HepG2 (cell line): ENCODE measurements around the gene ISG20. TPM values are rescaled to one million over a fixed set of nuclear protein-coding genes. Genes with fewer than 3 reads are reported as not detected.

Experiments
- ATAC-seq: fragments of 200-7000 bp; cut with Tn5 transposase; 3 replicates; pipeline ENCODE4 v1.9.1; 2020; ENCODE audit warnings: mild to moderate bottlenecking, moderate library complexity
- BruUV-seq: library from RNA; stranded (reverse); fragments of 400-500 nt; replicated peaks from 2 replicates; lab custom pipeline; 2021; lab: Mats Ljungman, UMichigan
- CTCF ChIA-PET: fragments of 300-600 bp; formaldehyde crosslinking; extraction: SDS; loops from one replicate; lab custom pipeline; 2021; ENCODE audit warnings: low total read pairs, inconsistent platforms, low intra/inter-chr PET ratio; lab: Yijun Ruan, JAX
- POLR2A ChIA-PET: fragments of 350-600 bp; sonication (Branson Sonifier 250); formaldehyde crosslinking; loops from one replicate; lab custom pipeline; 2020; ENCODE audit warnings: antibody characterized with exemption, inconsistent platforms; lab: Yijun Ruan, JAX
- DNase-seq: peaks from one replicate; pipeline ENCODE4 v3.0.0-alpha.2; 2015; ENCODE audit warnings: low spot score
- FAIRE-seq: peaks from 3 replicates; lab custom pipeline; 2011; peaks lifted over from hg19 to GRCh38; lab: Jason Lieb, UNC
- H2AFZ ChIP-seq: one replicate; pipeline ENCODE4 v1.6.1; 2011; ENCODE audit warnings: low read length, inconsistent platforms
- H3K27ac ChIP-seq: fragments of 300-600 bp; 3 replicates; pipeline ENCODE4 v1.8.0; 2011; ENCODE audit warnings: mixed run types, mild to moderate bottlenecking, mixed read lengths, low read length, inconsistent platforms; ENCODE audit not compliant: insufficient read depth; ENCODE audit errors: extremely low read length
- H3K27me3 ChIP-seq, 2 experiments: fragments of 200-600 bp in 1 of 2; 2 replicates in 1 of 2; 3 replicates in 1 of 2; pipeline versions ENCODE4 v1.6.0 to v1.8.0; 2011; ENCODE audit warnings: low read length in 2 of 2, mild to moderate bottlenecking in 2 of 2, moderate library complexity in 2 of 2, inconsistent platforms in 1 of 2; ENCODE audit not compliant: insufficient read depth in 2 of 2, control insufficient read depth in 1 of 2
- H3K36me3 ChIP-seq, 2 experiments: fragments of 200-600 bp in 1 of 2; replicated peaks in 1 of 2; 2 replicates in 1 of 2; 3 replicates in 1 of 2; pipeline versions ENCODE4 v1.5.1 to v1.8.0; 2011; ENCODE audit warnings: low read length in 2 of 2, inconsistent platforms in 1 of 2; ENCODE audit not compliant: insufficient read depth in 2 of 2, control insufficient read depth in 1 of 2
- H3K4me1 ChIP-seq: 2 replicates; pipeline ENCODE4 v1.5.1; 2012; ENCODE audit warnings: low read length, inconsistent platforms; ENCODE audit not compliant: insufficient read depth
- H3K4me2 ChIP-seq: 2 replicates; pipeline ENCODE4 v1.6.0; 2011; ENCODE audit warnings: low read depth, low read length, inconsistent platforms
- H3K4me3 ChIP-seq, 3 experiments: fragments of 200-600 bp in 1 of 3; sonication (generic), shearing (Covaris generic) in 1 of 3; replicated peaks in 1 of 3; 2 replicates each; pipeline ENCODE4 v1.5.1; 2011 to 2016; ENCODE audit warnings: low read length in 3 of 3, inconsistent platforms in 2 of 3, low read depth in 2 of 3, mild to moderate bottlenecking in 2 of 3, control low read depth in 1 of 3, mixed read lengths in 1 of 3; ENCODE audit not compliant: insufficient read depth in 1 of 3
- H3K79me2 ChIP-seq: one replicate; pipeline ENCODE4 v1.6.1; 2011; ENCODE audit warnings: low read length, inconsistent platforms; ENCODE audit not compliant: insufficient read depth
- H3K9ac ChIP-seq: 2 replicates; pipeline ENCODE4 v1.6.0; 2011; ENCODE audit warnings: mild to moderate bottlenecking, low read depth, low read length, inconsistent platforms; ENCODE audit not compliant: insufficient read depth
- H3K9me3 ChIP-seq: 2 replicates; pipeline ENCODE4 v1.5.1; 2012; ENCODE audit warnings: mild to moderate bottlenecking, low read length
- H4K20me1 ChIP-seq: 2 replicates; pipeline ENCODE4 v1.6.0; 2011; ENCODE audit warnings: inconsistent platforms, mild to moderate bottlenecking, low read length, moderate library complexity; ENCODE audit not compliant: insufficient read depth
- CBFB ChIP-seq: sonication (generic); formaldehyde crosslinking; IDR thresholded peaks from 2 replicates; pipeline ENCODE4 v1.4.0; 2020; ENCODE audit warnings: missing genetic modification reagents
- CSRNP1 ChIP-seq: sonication (generic); formaldehyde crosslinking; IDR thresholded peaks from 2 replicates; pipeline ENCODE4 v1.8.1; 2023; ENCODE audit warnings: mild to moderate bottlenecking, missing genetic modification reagents
- EZH2 ChIP-seq: conservative IDR thresholded peaks from 2 replicates; pipeline ENCODE4 v1.6.1; 2012; ENCODE audit warnings: mild to moderate bottlenecking, low read depth, low read length, moderate library complexity
- HDAC1 ChIP-seq: sonication (generic); formaldehyde crosslinking; IDR thresholded peaks from 2 replicates; pipeline ENCODE4 v1.5.1; 2020; ENCODE audit warnings: mild to moderate bottlenecking, missing genetic modification reagents
- MEF2D ChIP-seq: sonication (generic); formaldehyde crosslinking; IDR thresholded peaks from 2 replicates; pipeline ENCODE4 v1.5.1; 2020; ENCODE audit warnings: mild to moderate bottlenecking, missing genetic modification reagents
- NAIF1 ChIP-seq: sonication (generic); formaldehyde crosslinking; IDR thresholded peaks from 2 replicates; pipeline ENCODE4 v1.5.0; 2020; ENCODE audit warnings: mild to moderate bottlenecking, missing genetic modification reagents, borderline replicate concordance
- PBX3 ChIP-seq: sonication (generic); formaldehyde crosslinking; IDR thresholded peaks from 2 replicates; pipeline ENCODE4 v1.8.1; 2023; ENCODE audit warnings: missing genetic modification reagents, inconsistent platforms, borderline replicate concordance
- PLRG1 ChIP-seq: fragments of 450-650 bp; conservative IDR thresholded peaks from 2 replicates; pipeline ENCODE4 v1.6.1; 2016
- SMAD3 ChIP-seq: sonication (generic); formaldehyde crosslinking; IDR thresholded peaks from 2 replicates; pipeline ENCODE4 v1.4.0; 2020; ENCODE audit warnings: missing genetic modification reagents
- TGIF2 ChIP-seq: IDR thresholded peaks from 2 replicates; pipeline ENCODE4 v1.6.1; 2016; ENCODE audit warnings: control low read depth, missing compliant biosample characterization
- ZNF296 ChIP-seq: sonication (generic); formaldehyde crosslinking; conservative IDR thresholded peaks from 2 replicates; pipeline ENCODE4 v1.5.0; 2020; ENCODE audit warnings: mild to moderate bottlenecking, missing genetic modification reagents
- ZNF335 ChIP-seq: sonication (generic); formaldehyde crosslinking; IDR thresholded peaks from 2 replicates; pipeline ENCODE4 v1.4.0; 2020; ENCODE audit warnings: missing genetic modification reagents
- ZNF367 ChIP-seq: sonication (generic); formaldehyde crosslinking; IDR thresholded peaks from 2 replicates; pipeline ENCODE4 v1.4.0; 2020; ENCODE audit warnings: missing genetic modification reagents, borderline replicate concordance
- ZNF484 ChIP-seq: sonication (generic); formaldehyde crosslinking; IDR thresholded peaks from 2 replicates; pipeline ENCODE4 v1.5.1; 2020; ENCODE audit warnings: mild to moderate bottlenecking, low read depth, missing genetic modification reagents, borderline replicate concordance
- ZNF530 ChIP-seq: sonication (generic); formaldehyde crosslinking; IDR thresholded peaks from 2 replicates; pipeline ENCODE4 v1.5.0; 2020; ENCODE audit warnings: low read depth, mild to moderate bottlenecking, missing genetic modification reagents
- ZNF598 ChIP-seq: sonication (generic); formaldehyde crosslinking; IDR thresholded peaks from 2 replicates; pipeline ENCODE4 v1.5.1; 2020; ENCODE audit warnings: mild to moderate bottlenecking, missing genetic modification reagents, borderline replicate concordance
- ZNF703 ChIP-seq: sonication (generic); formaldehyde crosslinking; IDR thresholded peaks from 2 replicates; pipeline ENCODE4 v1.5.1; 2020; ENCODE audit warnings: missing genetic modification reagents, mild to moderate bottlenecking, moderate library complexity, borderline replicate concordance
- WGBS: methylation state at CpG from one replicate; pipeline ENCODE4 v1.1.6; 2017; ENCODE audit warnings: low lambda C conversion rate; 5-methylcytosine and 5-hydroxymethylcytosine counted together
- in situ Hi-C: cut with HindIII; loops from 2 replicates; pipeline ENCODE4 v1.10.0; 2017; ENCODE audit warnings: low pct_unique_long_range_greater_than_20kb; ENCODE audit not compliant: extremely low pct_ligation_motif_present
- intact Hi-C: fragments of 100-400 bp; cut with micrococcal nuclease; formaldehyde crosslinking; loops from one replicate; pipeline ENCODE4 v1.10.0; 2022; ENCODE audit not compliant: unreplicated experiment
- polyA plus RNA-seq, 8 experiments: library from polyadenylated mRNA; depleted of rRNA in 3 of 8; stranded (reverse) in 7 of 8; unstranded in 1 of 8; fragments of >200 nt; fragmentation: Illumina TruSeq in 4 of 8; extraction: Trizol in 4 of 8; gene quantifications; 2 replicates each; pipeline versions ENCODE4 v1.2.1 to v1.2.3, GENCODE V29; 2011 to 2016; ENCODE audit warnings: low read depth in 4 of 8, missing spikeins in 1 of 8, mixed read lengths in 1 of 8; ENCODE audit not compliant: insufficient read depth in 1 of 8
- total RNA-seq, 5 experiments: library from RNA; depleted of rRNA; stranded (reverse); fragments of >200 nt; fragmentation: Illumina TruSeq; extraction: Trizol; gene quantifications; 2 replicates each; pipeline ENCODE4 v1.2.3, GENCODE V29; 2016; ENCODE audit warnings: low read depth in 1 of 5

The ISG20 gene
- total and polyA plus RNA-seq, 2 of the 13 experiments (the other 11 are each of a cell fraction or from before 2014, with no cell fraction given), result 6.3 to 31.5 TPM

GRCh38 chr15:88681610-88682221, 42.9 kb downstream of the ISG20 start (continued):
- TF ChIP-seq CSRNP1 (CRISPR knock-in tag) (peak; percentile 57; the same call in 1 of the 2 replicates), ZNF598 (CRISPR knock-in tag) (no peak; the same call in 1 of the 2 replicates), MEF2D (CRISPR knock-in tag) (0 out of 2 replicates have a peak, but pooled peaks have one; percentile 36), ZNF335 (CRISPR knock-in tag) (peak; percentile 82)
- TF ChIP-seq, all 625 proteins: peak for 142

- ChIA-PET POLR2A (no interaction called here), CTCF (no interaction called here)
- Histone ChIP-seq H3K4me3 (no peak overlapping the region), H3K27me3 (peaks cover 0 to 5% of the 10 kb centered on the region in 2 experiments; a peak in 3 of 5 replicates), H3K9me3 (no peaks in the 10 kb centered on the region; the same call in 1 of the 2 replicates), H3K9ac (no peak overlapping the region), H3K4me1 (peaks cover 23% of the 10 kb centered on the region), H3K4me2 (no peak overlapping the region), H3K36me3 (no peaks in the 10 kb centered on the region), H3K79me2 (no peaks in the 10 kb centered on the region), H2AFZ (no peak overlapping the region), H4K20me1 (no peaks in the 10 kb centered on the region), H3K27ac (no peak overlapping the region)
- DNase-seq, result no peak
- ATAC-seq, result no peak
- FAIRE-seq, result no peak
- TF ChIP-seq PBX3 (no peak), CBFB (no peak), SMAD3 (CRISPR knock-in tag) (no peak), HDAC1 (CRISPR knock-in tag) (no peak), ZNF296 (CRISPR knock-in tag) (no peak), ZNF703 (CRISPR knock-in tag) (no peak), PLRG1 (no peak), NAIF1 (no peak), TGIF2 (CRISPR knock-in tag) (no peak), ZNF530 (CRISPR knock-in tag) (no peak), EZH2 (no peak), ZNF367 (CRISPR knock-in tag) (no peak), ZNF484 (no peak)
- intact Hi-C loops, result no loop called here
- 37% methylated on average over 3 of the region's 3 CpGs for WGBS
- in situ Hi-C loops, result no loop called here
- no TSS peak for BruUV-seq
These were observed 45.5 kb downstream of the ISG20 start for GRCh38 chr15:88684345-88684744.
